OCI-LY7 (cell line): ENCODE data around the gene IQCE. TPM values are rescaled to one million over a fixed set of nuclear protein-coding genes. Genes with fewer than 3 reads are reported as not detected.
A peak's percentile ranks its signal among the peaks of the same experiment; 100 is the strongest.

Experiments used
- BruUV-seq: library from RNA; stranded (reverse); fragments of 400-500 nt; replicated peaks from 2 replicates; lab custom pipeline; 2021; lab: Mats Ljungman, UMichigan
- CTCF ChIA-PET: fragments of 300-600 bp; sonication (Branson Sonifier 250); formaldehyde crosslinking; loops from one replicate; lab custom pipeline; 2022; ENCODE audit warnings: antibody characterized with exemption; ENCODE audit not compliant: unreplicated experiment; lab: Charles Lee
- POLR2A ChIA-PET: fragments of 300-600 bp; sonication (Branson Sonifier 250); formaldehyde crosslinking; loops from one replicate; lab custom pipeline; 2022; ENCODE audit warnings: antibody characterized with exemption; lab: Charles Lee
- DNase-seq: peaks from one replicate; pipeline ENCODE4 v3.0.0-alpha.2; 2015; ENCODE audit warnings: low spot score
- H2AFZ ChIP-seq: fragments of 200-600 bp; sonication (generic), shearing (Covaris generic); 2 replicates; pipeline ENCODE4 v1.6.1; 2014; ENCODE audit warnings: mild to moderate bottlenecking, antibody characterized with exemption, low read length, moderate library complexity
- H3K27ac ChIP-seq: fragments of 200-600 bp; sonication (generic); 2 replicates; pipeline ENCODE4 v1.5.1; 2014; ENCODE audit warnings: mixed run types, low read depth, mild to moderate bottlenecking, moderate library complexity, low read length, inconsistent platforms; ENCODE audit not compliant: poor library complexity, severe bottlenecking
- H3K36me3 ChIP-seq: fragments of 200-600 bp; sonication (generic); 2 replicates; pipeline ENCODE4 v1.6.1; 2014; ENCODE audit warnings: mild to moderate bottlenecking, antibody characterized with exemption, low read length, moderate library complexity, mixed read lengths; ENCODE audit not compliant: insufficient read depth
- H3K4me1 ChIP-seq: fragments of 200-600 bp; sonication (generic); 2 replicates; pipeline ENCODE4 v1.5.1; 2014; ENCODE audit warnings: mild to moderate bottlenecking, low read length; ENCODE audit not compliant: insufficient read depth, poor library complexity, severe bottlenecking
- H3K4me2 ChIP-seq: fragments of 200-600 bp; sonication (generic); 2 replicates; pipeline ENCODE4 v1.6.1; 2014; ENCODE audit warnings: mild to moderate bottlenecking, low read length
- H3K4me3 ChIP-seq: fragments of 200-600 bp; sonication (generic); 2 replicates; pipeline ENCODE4 v1.5.1; 2014; ENCODE audit warnings: mild to moderate bottlenecking, low read depth, low read length; ENCODE audit not compliant: poor library complexity, severe bottlenecking
- H3K79me2 ChIP-seq: fragments of 200-600 bp; sonication (generic); 2 replicates; pipeline ENCODE4 v1.6.1; 2016; ENCODE audit warnings: low read depth, mild to moderate bottlenecking, low read length, moderate library complexity, mixed read lengths; ENCODE audit not compliant: insufficient read depth
- H3K9me2 ChIP-seq: fragments of 200-600 bp; sonication (generic); 2 replicates; pipeline ENCODE4 v1.6.1; 2016; ENCODE audit warnings: mild to moderate bottlenecking, low read length, mixed read lengths; ENCODE audit not compliant: insufficient read depth
- H3K9me3 ChIP-seq: fragments of 200-600 bp; sonication (generic); 2 replicates; pipeline ENCODE4 v1.6.1; 2014; ENCODE audit warnings: mild to moderate bottlenecking, mixed run types, low read length, mixed read lengths
- H4K20me1 ChIP-seq: fragments of 200-600 bp; sonication (generic); 2 replicates; pipeline ENCODE4 v1.6.1; 2014; ENCODE audit warnings: mild to moderate bottlenecking, antibody characterized with exemption, low read length, moderate library complexity, mixed read lengths; ENCODE audit not compliant: insufficient read depth
- EZH2phosphoT487 ChIP-seq: fragments of 200-600 bp; sonication (generic); IDR thresholded peaks from 2 replicates; pipeline ENCODE4 v1.6.1; 2018; ENCODE audit warnings: low read depth, borderline replicate concordance, mild to moderate bottlenecking, mixed run types, antibody characterized with exemption, low read length, moderate library complexity, mixed read lengths
- intact Hi-C: fragments of 100-400 bp; cut with micrococcal nuclease; formaldehyde crosslinking; loops from one replicate; pipeline ENCODE4 v1.10.0; 2022; ENCODE audit not compliant: unreplicated experiment
- total RNA-seq, 2 experiments: library from RNA; depleted of rRNA in 1 of 2; stranded (reverse); fragments of >200 nt in 1 of 2; shearing (Covaris generic) in 1 of 2; gene quantifications; 2 replicates each; pipeline ENCODE4 v1.2.3, GENCODE V29; 2014 to 2022
- TF ChIP-seq, protein P1 (sequence below): fragments of 200-600 bp; sonication (generic); conservative IDR thresholded peaks from 2 replicates; pipeline ENCODE4 v1.5.1; 2014; ENCODE audit warnings: mild to moderate bottlenecking, antibody characterized with exemption, low read length, moderate library complexity, mixed read lengths

IQCE gene
- total RNA-seq, 2 experiments from 2014 or later, result 6.2 to 6.6 TPM

DNA sequence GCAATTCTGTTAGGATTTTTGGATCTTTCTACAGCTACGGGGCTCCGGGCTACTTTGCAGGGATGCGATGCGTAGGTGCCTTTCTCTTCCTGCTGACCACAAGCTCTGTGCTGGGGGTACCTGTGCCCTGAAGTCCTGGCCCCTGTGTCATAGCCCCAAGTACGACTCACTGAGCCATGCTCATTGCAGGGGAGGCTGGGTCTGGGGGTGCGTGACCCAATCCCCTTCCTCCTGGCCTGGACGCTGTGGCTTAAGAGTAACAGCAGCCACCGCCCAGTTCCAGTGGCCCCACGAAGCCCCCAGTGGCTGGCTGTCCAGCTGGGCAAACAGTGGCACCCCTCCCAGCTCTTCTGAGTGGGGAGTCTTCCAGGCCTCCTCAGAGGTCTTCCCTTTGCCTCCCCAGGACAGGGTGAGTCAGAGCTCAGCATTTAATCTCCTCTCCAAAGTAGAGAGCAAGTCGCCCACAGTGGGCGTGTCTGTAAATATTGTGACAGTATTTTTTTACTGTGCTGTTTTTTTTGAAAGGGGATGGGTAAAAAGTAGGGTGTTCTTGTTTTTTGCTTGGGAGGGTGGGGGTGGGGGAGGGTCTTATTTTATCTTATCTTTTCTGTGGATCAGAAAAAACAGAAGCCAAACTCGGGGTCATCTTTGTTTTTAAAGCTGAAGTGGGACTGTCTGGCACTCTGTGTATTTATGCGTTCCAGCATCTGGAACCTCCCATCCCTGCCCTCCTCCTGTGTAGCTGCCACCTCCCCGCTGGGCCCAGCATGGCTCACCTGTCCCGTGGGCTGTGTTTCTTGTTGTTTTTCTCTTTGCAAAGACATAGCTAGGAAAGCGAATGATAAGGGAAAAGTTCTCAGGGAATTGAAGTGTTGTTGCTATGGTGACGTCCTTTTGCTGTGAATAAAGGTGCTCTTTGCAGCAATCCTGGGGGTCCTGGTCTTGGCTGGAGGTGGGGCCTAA, 31.0 kb upstream of the IQCE start:
- no peaks in the 10 kb centered on the region for H3K9me3 ChIP-seq
- no peaks in the 10 kb centered on the region for H4K20me1 ChIP-seq
- no peak for DNase-seq
- no TSS peak for BruUV-seq
- intact Hi-C loops, result no loop called here
- no peaks in the 10 kb centered on the region for H3K36me3 ChIP-seq
- peak overlapping the region; percentile 83; the same call in 1 of the 2 replicates for H2AFZ ChIP-seq
- ChIA-PET POLR2A (interaction anchor here (0.6 to 2.7 kb wide), 2 partner anchors 17 to 180 kb away, joined by 4 to 10 read pairs; no protein-coding TSS in a partner anchor), CTCF (no interaction called here)
- TF ChIP-seq, protein P1, sequence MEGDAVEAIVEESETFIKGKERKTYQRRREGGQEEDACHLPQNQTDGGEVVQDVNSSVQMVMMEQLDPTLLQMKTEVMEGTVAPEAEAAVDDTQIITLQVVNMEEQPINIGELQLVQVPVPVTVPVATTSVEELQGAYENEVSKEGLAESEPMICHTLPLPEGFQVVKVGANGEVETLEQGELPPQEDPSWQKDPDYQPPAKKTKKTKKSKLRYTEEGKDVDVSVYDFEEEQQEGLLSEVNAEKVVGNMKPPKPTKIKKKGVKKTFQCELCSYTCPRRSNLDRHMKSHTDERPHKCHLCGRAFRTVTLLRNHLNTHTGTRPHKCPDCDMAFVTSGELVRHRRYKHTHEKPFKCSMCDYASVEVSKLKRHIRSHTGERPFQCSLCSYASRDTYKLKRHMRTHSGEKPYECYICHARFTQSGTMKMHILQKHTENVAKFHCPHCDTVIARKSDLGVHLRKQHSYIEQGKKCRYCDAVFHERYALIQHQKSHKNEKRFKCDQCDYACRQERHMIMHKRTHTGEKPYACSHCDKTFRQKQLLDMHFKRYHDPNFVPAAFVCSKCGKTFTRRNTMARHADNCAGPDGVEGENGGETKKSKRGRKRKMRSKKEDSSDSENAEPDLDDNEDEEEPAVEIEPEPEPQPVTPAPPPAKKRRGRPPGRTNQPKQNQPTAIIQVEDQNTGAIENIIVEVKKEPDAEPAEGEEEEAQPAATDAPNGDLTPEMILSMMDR, result no peak
- TF ChIP-seq EZH2phosphoT487, result no peak
- no peak overlapping the region for H3K27ac ChIP-seq
- H3K4me2 ChIP-seq, result peak overlapping the region; percentile 55; the same call in 1 of the 2 replicates
- H3K4me3 ChIP-seq, result no peak overlapping the region
- peaks cover 32% of the 10 kb centered on the region for H3K4me1 ChIP-seq
- no peaks in the 10 kb centered on the region for H3K9me2 ChIP-seq
- H3K79me2 ChIP-seq, result no peaks in the 10 kb centered on the region

DNA sequence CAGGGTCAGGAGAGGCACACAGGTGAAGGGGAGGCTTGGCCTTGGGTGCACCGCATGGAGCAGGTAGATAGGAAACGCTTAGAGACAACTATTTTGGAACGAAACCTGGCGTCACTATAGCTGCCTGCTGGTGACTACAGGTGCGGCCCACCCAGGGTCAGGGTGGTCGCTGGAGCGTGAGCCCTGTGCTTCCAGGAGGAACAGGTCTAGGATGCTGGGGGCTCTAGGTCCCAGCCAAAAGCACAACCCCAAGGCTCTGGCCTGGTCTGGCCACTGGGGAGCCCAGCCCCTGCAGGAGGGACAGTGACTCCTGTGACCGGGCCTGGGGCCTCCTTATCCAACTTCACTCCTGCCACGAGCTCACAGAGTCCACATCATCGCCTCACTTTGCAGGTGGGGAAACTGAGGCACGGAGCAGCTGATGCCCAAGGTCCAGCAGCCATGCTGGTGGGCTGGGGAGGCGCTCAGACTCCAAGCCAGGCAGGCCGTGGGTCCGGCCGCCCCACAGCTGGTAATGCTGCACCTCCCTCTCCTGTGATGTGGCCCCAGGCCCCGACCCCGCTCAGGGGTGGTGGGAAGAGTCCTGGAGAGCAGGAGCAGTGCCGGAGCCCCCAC, 30.2 kb upstream of the IQCE start:
- no TSS peak for BruUV-seq
- POLR2A ChIA-PET, result interaction anchor here (0.6 to 2.7 kb wide), 3 partner anchors 17 to 181 kb away, joined by 3 to 10 read pairs (median 4); no protein-coding TSS in a partner anchor
- CTCF ChIA-PET, result no interaction called here
- H3K36me3 ChIP-seq, result no peaks in the 10 kb centered on the region
- H2AFZ ChIP-seq, result peak overlapping the region; percentile 83
- no peaks in the 10 kb centered on the region for H3K79me2 ChIP-seq
- no peak for TF ChIP-seq EZH2phosphoT487
- TF ChIP-seq, protein P1, result no peak
- H3K4me1 ChIP-seq, result peaks cover 30% of the 10 kb centered on the region
- no peak for DNase-seq
- H3K9me3 ChIP-seq, result no peaks in the 10 kb centered on the region
- H3K27ac ChIP-seq, result peak overlapping the region; percentile 31
- H3K4me2 ChIP-seq, result peak overlapping the region; percentile 55
- H3K4me3 ChIP-seq, result peak overlapping the region; percentile 9
- no peaks in the 10 kb centered on the region for H3K9me2 ChIP-seq
- intact Hi-C loops, result no loop called here
- no peaks in the 10 kb centered on the region for H4K20me1 ChIP-seq
